Mesendoderm (in vitro differentiated cells): ENCODE measurements around the gene RHOT1.
A peak's percentile ranks its signal among the peaks of the same experiment; 100 is the strongest.
"Not testable (repeated sequence)": the region's sequence is repeated elsewhere in the genome, so short reads cannot be mapped to it uniquely, and the experiment has no call there.

Experiments used
- DNase-seq: peaks from one replicate; pipeline ENCODE4 v3.0.0; 2013
- H2AK5ac ChIP-seq: 2 replicates; pipeline ENCODE4 v1.6.1; 2013; ENCODE audit warnings: low read length, inconsistent platforms
- H2BK120ac ChIP-seq: 2 replicates; pipeline ENCODE4 v1.6.1; 2013; ENCODE audit warnings: low read depth, mild to moderate bottlenecking, low read length, moderate library complexity, mixed read lengths
- H2BK15ac ChIP-seq: replicated peaks from 2 replicates; pipeline ENCODE4 v1.6.1; 2013; ENCODE audit warnings: low read depth, mild to moderate bottlenecking, moderate library complexity
- H2BK5ac ChIP-seq: 2 replicates; pipeline ENCODE4 v1.6.1; 2013; ENCODE audit warnings: low read length, inconsistent platforms
- H3K18ac ChIP-seq: 2 replicates; pipeline ENCODE4 v1.6.1; 2013; ENCODE audit warnings: mild to moderate bottlenecking, low read length, mixed read lengths
- H3K23ac ChIP-seq: one replicate; pipeline ENCODE4 v1.6.1; 2013; ENCODE audit warnings: low read length
- H3K27ac ChIP-seq: 2 replicates; pipeline ENCODE4 v1.5.1; 2013; ENCODE audit warnings: low read depth, mild to moderate bottlenecking, inconsistent platforms, low read length, moderate library complexity
- H3K27me3 ChIP-seq: 2 replicates; pipeline ENCODE4 v1.6.1; 2013; ENCODE audit warnings: low read length, control low read depth, mild to moderate bottlenecking, inconsistent platforms; ENCODE audit not compliant: insufficient read depth, poor library complexity
- H3K36me3 ChIP-seq: 2 replicates; pipeline ENCODE4 v1.6.1; 2013; ENCODE audit warnings: low read length, inconsistent platforms; ENCODE audit not compliant: control insufficient read depth, insufficient read depth
- H3K4ac ChIP-seq: one replicate; pipeline ENCODE4 v1.6.1; 2013; ENCODE audit warnings: low read depth, mild to moderate bottlenecking, low read length, moderate library complexity
- H3K4me1 ChIP-seq: 2 replicates; pipeline ENCODE4 v1.6.1; 2013; ENCODE audit warnings: low read depth, low read length, inconsistent platforms; ENCODE audit not compliant: control insufficient read depth
- H3K4me2 ChIP-seq: 2 replicates; pipeline ENCODE4 v1.6.1; 2013; ENCODE audit warnings: low read length
- H3K4me3 ChIP-seq: 2 replicates; pipeline ENCODE4 v1.5.1; 2013; ENCODE audit warnings: mild to moderate bottlenecking, low read length
- H3K56ac ChIP-seq: one replicate; pipeline ENCODE4 v1.6.1; 2013; ENCODE audit warnings: low read length
- H3K79me1 ChIP-seq: 2 replicates; pipeline ENCODE4 v1.6.1; 2013; ENCODE audit warnings: low read length, inconsistent platforms
- H3K79me2 ChIP-seq: 2 replicates; pipeline ENCODE4 v1.6.1; 2013; ENCODE audit warnings: mild to moderate bottlenecking, low read length; ENCODE audit not compliant: control insufficient read depth, insufficient read depth
- H3K9ac ChIP-seq: 2 replicates; pipeline ENCODE4 v1.6.1; 2013; ENCODE audit warnings: low read length, inconsistent platforms
- H4K5ac ChIP-seq: one replicate; pipeline ENCODE4 v1.6.1; 2013; ENCODE audit warnings: low read length
- H4K8ac ChIP-seq: one replicate; pipeline ENCODE4 v1.6.1; 2013; ENCODE audit warnings: low read depth, mild to moderate bottlenecking, control low read depth, low read length, moderate library complexity
- WGBS: extraction: QIAGEN DNeasy Blood & Tissue Kit; methylation state at CpG from one replicate; pipeline ENCODE4 v1.1.7; 2013; ENCODE audit warnings: low lambda C conversion rate, missing lambda C conversion rate; ENCODE audit not compliant: insufficient coverage; ENCODE audit errors: extremely low coverage; 5-methylcytosine and 5-hydroxymethylcytosine counted together

The RHOT1 gene

DNA sequence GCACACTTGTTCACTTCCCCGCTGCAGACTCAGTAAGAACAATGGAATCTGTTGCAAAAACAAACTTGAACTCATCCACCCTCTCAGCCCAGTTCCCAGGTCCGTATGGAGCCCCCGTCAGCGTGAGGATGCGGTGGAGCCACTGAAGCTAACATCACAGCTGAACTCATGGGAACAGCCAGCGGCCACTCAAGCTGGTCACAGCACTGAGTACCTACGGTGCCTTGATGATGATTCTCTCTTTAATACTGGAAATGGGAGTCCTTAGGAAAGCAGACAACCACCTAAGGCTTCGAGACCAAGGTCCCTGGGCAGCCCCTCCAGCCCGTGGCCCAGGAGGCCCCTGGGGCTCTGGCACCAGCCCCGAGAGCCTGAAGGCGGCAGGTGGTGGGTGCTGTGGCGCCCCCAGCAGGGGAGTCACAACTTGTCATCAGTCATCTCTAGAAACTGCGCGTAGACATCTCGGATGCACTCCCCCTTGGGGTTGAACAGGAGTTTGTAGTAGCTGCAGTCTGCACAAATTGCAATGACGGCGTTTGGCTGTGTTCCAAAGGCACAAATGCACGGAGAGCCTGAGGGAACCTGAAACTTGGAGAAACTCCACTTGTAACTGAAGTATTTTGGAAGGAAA is 31.0 kb upstream of the RHOT1 start:
- no peaks in the 10 kb centered on the region for H3K27me3 ChIP-seq

DNA sequence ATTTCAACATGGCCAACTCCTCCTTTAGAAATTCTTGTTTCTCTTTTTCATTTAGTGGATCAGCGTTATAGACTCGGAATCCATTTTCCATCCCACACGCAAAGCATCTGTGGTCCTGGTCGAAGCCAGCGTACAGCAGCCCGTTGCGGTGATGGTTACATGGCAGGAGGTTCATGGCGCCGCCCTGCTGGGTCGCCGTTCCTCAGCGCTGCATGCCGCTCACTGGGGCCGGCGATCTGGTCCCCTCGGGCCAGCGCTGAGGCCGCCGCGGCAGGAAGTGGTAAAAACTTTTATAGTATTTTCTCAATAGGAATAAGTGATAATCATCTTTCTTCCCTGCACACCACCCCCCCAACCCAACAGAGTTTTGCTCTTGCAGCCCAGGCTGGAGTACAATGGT is 29.9 kb upstream of the RHOT1 start:
- Histone ChIP-seq H2BK15ac (no peak overlapping the region), H4K5ac (no peak overlapping the region), H3K79me1 (no peaks in the 10 kb centered on the region), H2BK120ac (no peak overlapping the region), H3K23ac (no peak overlapping the region), H3K18ac (no peak overlapping the region), H3K27ac (no peak overlapping the region), H3K9ac (no peak overlapping the region), H3K4me3 (no peak overlapping the region), H2BK5ac (no peak overlapping the region), H4K8ac (no peak overlapping the region), H3K79me2 (no peaks in the 10 kb centered on the region), H3K56ac (no peak overlapping the region), H3K36me3 (no peaks in the 10 kb centered on the region), H2AK5ac (no peak overlapping the region), H3K27me3 (no peaks in the 10 kb centered on the region), H3K4ac (no peak overlapping the region), H3K4me2 (no peak overlapping the region), H3K4me1 (no peaks in the 10 kb centered on the region)
- no CpG with 5 or more reads among the region's 20 CpGs for WGBS
- no peak for DNase-seq

More for the DNA sequence above, 31.0 kb upstream of the RHOT1 start:
- Histone ChIP-seq H3K79me1 (no peaks in the 10 kb centered on the region), H2BK120ac (no peak overlapping the region), H3K4me2 (no peak overlapping the region), H3K36me3 (no peaks in the 10 kb centered on the region), H2BK15ac (no peak overlapping the region), H3K56ac (no peak overlapping the region), H3K4me1 (no peaks in the 10 kb centered on the region), H3K9ac (no peak overlapping the region), H3K27ac (no peak overlapping the region), H4K8ac (no peak overlapping the region), H3K79me2 (no peaks in the 10 kb centered on the region), H3K4me3 (no peak overlapping the region), H3K18ac (no peak overlapping the region), H2BK5ac (no peak overlapping the region), H3K4ac (no peak overlapping the region), H2AK5ac (no peak overlapping the region), H4K5ac (no peak overlapping the region), H3K23ac (no peak overlapping the region)
- WGBS: no CpG with 5 or more reads among the region's 18 CpGs
- DNase-seq: peak; percentile 58

DNA sequence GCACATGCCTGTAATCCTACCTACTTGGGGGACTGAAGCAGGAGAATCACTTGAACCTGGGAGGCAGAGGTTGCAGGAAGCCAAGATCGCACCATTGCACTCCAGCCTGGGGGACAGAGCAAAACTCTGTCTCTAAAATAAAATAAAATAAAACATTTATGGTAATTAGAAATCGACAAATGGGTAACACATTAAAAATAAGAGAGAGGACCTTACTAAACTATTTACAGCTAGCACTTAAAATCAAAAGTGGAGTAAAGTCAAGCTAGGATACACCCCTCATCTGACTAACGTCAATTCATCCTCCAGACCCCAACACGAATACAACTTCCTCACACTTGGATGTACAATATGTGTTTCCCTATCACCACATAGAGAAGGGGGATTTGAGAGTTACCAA is 27.8 kb upstream of the RHOT1 start:
- Histone ChIP-seq H2AK5ac (no peak overlapping the region), H3K36me3 (no peaks in the 10 kb centered on the region), H3K27ac (no peak overlapping the region)

DNA sequence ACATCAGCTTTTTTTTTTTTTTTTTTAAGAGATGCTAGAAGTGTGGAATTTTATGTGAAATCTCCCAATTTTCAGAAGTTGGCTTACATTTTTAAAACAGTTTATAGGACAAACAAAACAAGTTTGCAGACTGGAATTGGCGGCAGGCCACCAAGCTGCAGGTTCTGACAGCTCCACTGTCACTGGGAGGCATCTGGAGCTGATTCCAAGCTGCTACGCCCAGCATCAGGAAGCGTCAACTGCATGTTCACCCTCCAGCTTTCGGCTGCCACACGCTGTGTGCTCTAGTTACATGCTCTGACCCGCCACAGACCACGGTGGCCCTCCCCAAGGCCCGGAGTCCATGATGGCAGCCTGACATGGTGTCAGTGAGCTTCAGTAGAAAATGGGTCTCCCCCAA is 26.8 kb upstream of the RHOT1 start:
- H3K27ac ChIP-seq, H2AK5ac ChIP-seq, H2BK5ac ChIP-seq, H3K79me1 ChIP-seq, H3K36me3 ChIP-seq, H3K23ac ChIP-seq, H3K9ac ChIP-seq, H2BK15ac ChIP-seq, H3K18ac ChIP-seq, H3K4me3 ChIP-seq, H3K4me1 ChIP-seq, H3K27me3 ChIP-seq, H3K4me2 ChIP-seq, H3K56ac ChIP-seq, DNase-seq, H3K79me2 ChIP-seq, H4K8ac ChIP-seq, H2BK120ac ChIP-seq, H3K4ac ChIP-seq, H4K5ac ChIP-seq: not testable (repeated sequence)
- WGBS: no CpG with 5 or more reads among the region's 8 CpGs

More for the DNA sequence above, 27.8 kb upstream of the RHOT1 start:
- Histone ChIP-seq H3K56ac (no peak overlapping the region), H2BK120ac (no peak overlapping the region), H2BK5ac (no peak overlapping the region), H3K23ac (no peak overlapping the region), H3K4ac (no peak overlapping the region), H3K4me2 (no peak overlapping the region), H4K8ac (no peak overlapping the region), H3K4me3 (no peak overlapping the region), H3K4me1 (no peaks in the 10 kb centered on the region), H3K27me3 (no peaks in the 10 kb centered on the region), H3K9ac (no peak overlapping the region), H3K79me2 (no peaks in the 10 kb centered on the region), H3K79me1 (no peaks in the 10 kb centered on the region), H3K18ac (no peak overlapping the region), H2BK15ac (no peak overlapping the region), H4K5ac (no peak overlapping the region)
- DNase-seq: no peak
- no CpG with 5 or more reads among the region's 4 CpGs for WGBS

DNA sequence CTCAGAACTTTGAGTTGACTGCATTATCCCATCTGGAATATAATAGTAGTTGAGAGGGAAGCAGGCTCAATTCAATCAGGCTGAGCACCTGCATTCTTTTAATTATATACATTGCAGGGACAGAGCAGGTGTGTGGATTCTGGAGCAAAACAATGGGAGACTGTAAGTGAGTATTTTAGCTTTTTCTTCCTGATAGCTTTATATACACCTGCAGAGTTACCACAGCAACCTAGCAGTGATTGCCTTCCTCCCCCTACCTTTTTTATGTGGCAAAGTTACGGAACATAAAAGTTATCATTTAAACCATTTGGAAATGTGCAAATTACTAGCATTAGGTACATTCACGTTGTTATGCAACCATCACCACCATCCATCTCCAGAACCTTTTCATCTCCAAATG is 25.4 kb upstream of the RHOT1 start:
- no peaks in the 10 kb centered on the region for H3K79me1 ChIP-seq
- no peak overlapping the region for H3K9ac ChIP-seq
- no peak overlapping the region for H3K4me3 ChIP-seq
- no peak overlapping the region for H2BK5ac ChIP-seq
- no peaks in the 10 kb centered on the region for H3K36me3 ChIP-seq
- no peak overlapping the region for H4K8ac ChIP-seq
- no peak overlapping the region for H2BK15ac ChIP-seq
- H3K56ac ChIP-seq: no peak overlapping the region
- H3K79me2 ChIP-seq: no peaks in the 10 kb centered on the region
- no peak overlapping the region for H3K18ac ChIP-seq
- H2BK120ac ChIP-seq: no peak overlapping the region
- H3K4ac ChIP-seq: no peak overlapping the region
- no peak overlapping the region for H4K5ac ChIP-seq
- H3K4me1 ChIP-seq: no peaks in the 10 kb centered on the region
- H3K27me3 ChIP-seq: no peaks in the 10 kb centered on the region
- no peak overlapping the region for H3K4me2 ChIP-seq
- H3K23ac ChIP-seq: no peak overlapping the region
- no peak overlapping the region for H3K27ac ChIP-seq
- no peak overlapping the region for H2AK5ac ChIP-seq
- no CpG with 5 or more reads among the region's 2 CpGs for WGBS
- DNase-seq: no peak

DNA sequence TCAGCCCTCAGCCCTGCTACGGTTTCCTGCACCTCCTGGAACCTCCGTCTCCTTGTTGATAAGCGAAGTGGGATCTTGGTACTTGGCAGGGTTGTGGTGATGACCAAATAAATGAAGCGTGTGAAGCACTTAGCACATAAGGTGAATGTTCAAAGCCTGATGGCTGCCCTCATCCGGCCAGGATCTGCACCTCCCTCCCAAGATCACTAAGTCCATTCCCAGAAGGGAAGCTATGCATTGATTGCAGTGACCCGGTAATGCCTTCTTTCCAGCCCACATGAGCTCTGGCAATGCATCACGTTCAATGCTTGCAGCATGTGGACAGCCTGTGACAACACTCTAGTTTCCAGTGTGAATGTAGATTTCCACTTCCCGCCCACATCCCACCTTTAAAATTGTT is 24.9 kb upstream of the RHOT1 start:
- H2BK15ac ChIP-seq: no peak overlapping the region

More for the DNA sequence above, 24.9 kb upstream of the RHOT1 start:
- Histone ChIP-seq H3K79me1 (no peaks in the 10 kb centered on the region), H3K36me3 (no peaks in the 10 kb centered on the region), H4K5ac (no peak overlapping the region), H3K56ac (no peak overlapping the region), H3K4me1 (no peaks in the 10 kb centered on the region), H4K8ac (no peak overlapping the region), H2AK5ac (no peak overlapping the region), H2BK120ac (no peak overlapping the region), H3K27me3 (no peaks in the 10 kb centered on the region), H3K27ac (no peak overlapping the region), H3K18ac (no peak overlapping the region), H3K23ac (no peak overlapping the region), H3K9ac (no peak overlapping the region), H3K4ac (no peak overlapping the region), H3K79me2 (no peaks in the 10 kb centered on the region), H2BK5ac (no peak overlapping the region), H3K4me3 (no peak overlapping the region), H3K4me2 (no peak overlapping the region)
- DNase-seq: no peak
- no CpG with 5 or more reads among the region's 8 CpGs for WGBS
